A549 (cell line): ENCODE results near the gene NEK7. TPM values are rescaled to one million over a fixed set of nuclear protein-coding genes. Genes with fewer than 3 reads are reported as not detected.

ENCODE experiments used
- ATAC-seq, 2 experiments: fragments of 200-7000 bp in 1 of 2; fragments of >200 bp in 1 of 2; cut with Nextera tagmentation in 1 of 2; cut with Tn5 transposase in 1 of 2; 3 replicates each; pipeline versions ENCODE4 v1.8.0 to v1.9.1; 2018 to 2020; ENCODE audit warnings: mild to moderate bottlenecking in 1 of 2, moderate library complexity in 1 of 2
- CTCF ChIA-PET: fragments of 300-600 bp; sonication (Branson Sonifier 250); formaldehyde crosslinking; extraction: SDS; loops from one replicate; lab custom pipeline; 2021; ENCODE audit warnings: antibody characterized with exemption, inconsistent platforms; lab: Yijun Ruan, JAX
- POLR2A ChIA-PET: fragments of 350-600 bp; formaldehyde crosslinking; extraction: SDS; loops from one replicate; lab custom pipeline; 2021; ENCODE audit warnings: antibody characterized with exemption, inconsistent platforms; lab: Yijun Ruan, JAX
- DNase-seq, 2 experiments: peaks; one replicate each; pipeline versions ENCODE4 v3.0.0 to v3.0.0-alpha.2; 2011 to 2016; ENCODE audit warnings: low read depth in 1 of 2, low spot score in 1 of 2
- FAIRE-seq: peaks from 2 replicates; lab custom pipeline; 2011; peaks lifted over from hg19 to GRCh38; lab: Jason Lieb, UNC
- H3K27ac ChIP-seq, 2 experiments: fragments of >200 bp; sonication (Bioruptor Twin); formaldehyde crosslinking; 3 replicates each; pipeline ENCODE4 v1.5.1; 2016 to 2017
- H3K4me1 ChIP-seq: fragments of >200 bp; sonication (Bioruptor Twin); formaldehyde crosslinking; 3 replicates; pipeline ENCODE4 v1.6.1; 2016
- H3K4me2 ChIP-seq: fragments of >200 bp; sonication (Bioruptor Twin); formaldehyde crosslinking; 3 replicates; pipeline ENCODE4 v1.6.1; 2016
- H3K4me3 ChIP-seq: fragments of >200 bp; sonication (Bioruptor Twin); formaldehyde crosslinking; 3 replicates; pipeline ENCODE4 v1.5.1; 2016
- H3K9me3 ChIP-seq: fragments of >200 bp; sonication (Bioruptor Twin); formaldehyde crosslinking; 3 replicates; pipeline ENCODE4 v1.6.1; 2016
- ATOH8 ChIP-seq: fragments of 250-450 bp; sonication (Bioruptor Pico); IDR thresholded peaks from 2 replicates; pipeline ENCODE4 v1.5.0; 2020; ENCODE audit warnings: low read depth, mild to moderate bottlenecking, moderate library complexity
- BHLHE40 ChIP-seq: IDR thresholded peaks from 2 replicates; pipeline ENCODE4 v1.6.1; 2012; ENCODE audit warnings: low read depth, low read length, inconsistent platforms
- CHD2 ChIP-seq: fragments of 150-350 bp; IDR thresholded peaks from 2 replicates; pipeline ENCODE4 v1.6.1; 2014; ENCODE audit warnings: low read length; ENCODE audit not compliant: partially characterized antibody
- CHD4 ChIP-seq: fragments of 200-600 bp; sonication (generic); IDR thresholded peaks from 2 replicates; pipeline ENCODE4 v1.6.1; 2016; ENCODE audit warnings: antibody characterized with exemption, mild to moderate bottlenecking, borderline replicate concordance
- EHF ChIP-seq: fragments of 250-450 bp; sonication (Bioruptor Pico); IDR thresholded peaks from 2 replicates; pipeline ENCODE4 v1.5.0; 2020; ENCODE audit warnings: mild to moderate bottlenecking
- EHMT2 ChIP-seq: fragments of 200-600 bp; sonication (generic); IDR thresholded peaks from 2 replicates; pipeline ENCODE4 v1.6.1; 2016; ENCODE audit warnings: antibody characterized with exemption, low read depth, mild to moderate bottlenecking, moderate library complexity
- ELK1 ChIP-seq: fragments of 150-350 bp; IDR thresholded peaks from 2 replicates; pipeline ENCODE4 v1.6.1; 2014; ENCODE audit warnings: low read depth, mild to moderate bottlenecking, low read length
- EP300 ChIP-seq, 2 experiments: fragments of >200 bp; sonication (Bioruptor Twin); formaldehyde crosslinking; IDR thresholded peaks; 2 replicates in 1 of 2; 3 replicates in 1 of 2; pipeline ENCODE4 v1.6.1; 2016 to 2017
- ESRRA ChIP-seq: fragments of 150-350 bp; IDR thresholded peaks from 2 replicates; pipeline ENCODE4 v1.6.1; 2014; ENCODE audit warnings: mild to moderate bottlenecking, low read length, borderline replicate concordance
- FOSB ChIP-seq: fragments of 250-450 bp; sonication (Bioruptor Pico); IDR thresholded peaks from 2 replicates; pipeline ENCODE4 v1.5.0; 2020; ENCODE audit warnings: mild to moderate bottlenecking, moderate library complexity
- FOSL2 ChIP-seq, 2 experiments: fragments of 450-650 bp in 1 of 2; fragments of >200 bp in 1 of 2; sonication (Bioruptor Twin) in 1 of 2; formaldehyde crosslinking; IDR thresholded peaks; 2 replicates each; pipeline versions ENCODE4 v1.5.0 to v1.6.1; 2016 to 2020; ENCODE audit warnings: mild to moderate bottlenecking in 1 of 2, moderate library complexity in 1 of 2
- HEYL ChIP-seq: fragments of 250-450 bp; sonication (Bioruptor Pico); IDR thresholded peaks from 2 replicates; pipeline ENCODE4 v1.8.0; 2021; ENCODE audit warnings: mild to moderate bottlenecking, moderate library complexity
- HOXA7 ChIP-seq: fragments of 250-450 bp; sonication (Bioruptor Pico); IDR thresholded peaks from 2 replicates; pipeline ENCODE4 v1.5.0; 2020; ENCODE audit warnings: mild to moderate bottlenecking, moderate library complexity
- HOXB5 ChIP-seq: fragments of 250-450 bp; sonication (Bioruptor Pico); IDR thresholded peaks from 2 replicates; pipeline ENCODE4 v1.5.0; 2020; ENCODE audit warnings: mild to moderate bottlenecking, moderate library complexity
- JUN ChIP-seq, 2 experiments: fragments of >200 bp; sonication (Bioruptor Twin); formaldehyde crosslinking; IDR thresholded peaks; 2 replicates in 1 of 2; 3 replicates in 1 of 2; pipeline ENCODE4 v1.6.1; 2016 to 2017
- KDM5A ChIP-seq: fragments of 200-600 bp; sonication (generic); IDR thresholded peaks from 2 replicates; pipeline ENCODE4 v1.6.1; 2016; ENCODE audit warnings: antibody characterized with exemption, mild to moderate bottlenecking
- NPAS2 ChIP-seq: fragments of 250-450 bp; sonication (Bioruptor Pico); IDR thresholded peaks from 2 replicates; pipeline ENCODE4 v1.8.0; 2022; ENCODE audit warnings: mild to moderate bottlenecking, moderate library complexity, borderline replicate concordance
- NR3C1 ChIP-seq: fragments of >200 bp; sonication (Bioruptor Twin); formaldehyde crosslinking; IDR thresholded peaks from 3 replicates; pipeline ENCODE4 v1.6.1; 2017
- PBX3 ChIP-seq: IDR thresholded peaks from 2 replicates; pipeline ENCODE4 v1.6.1; 2012
- POLR2AphosphoS2 ChIP-seq: conservative IDR thresholded peaks from 2 replicates; pipeline ENCODE4 v1.6.1; 2012; ENCODE audit warnings: low read length, improper control_type of control experiment, inconsistent platforms
- RAD21 ChIP-seq, 2 experiments: fragments of >200 bp in 1 of 2; sonication (Bioruptor Twin) in 1 of 2; formaldehyde crosslinking in 1 of 2; IDR thresholded peaks in 1 of 2; conservative IDR thresholded peaks in 1 of 2; 2 replicates in 1 of 2; 3 replicates in 1 of 2; pipeline ENCODE4 v1.6.1; 2012 to 2018; ENCODE audit warnings: inconsistent platforms in 1 of 2
- RNF2 ChIP-seq: fragments of 200-600 bp; sonication (generic); IDR thresholded peaks from 2 replicates; pipeline ENCODE4 v1.6.1; 2016; ENCODE audit warnings: low read depth, mild to moderate bottlenecking, antibody characterized with exemption, moderate library complexity, borderline replicate concordance
- USF2 ChIP-seq: fragments of 450-650 bp; IDR thresholded peaks from 2 replicates; pipeline ENCODE4 v1.6.1; 2014; ENCODE audit warnings: antibody characterized with exemption
- ZSCAN20 ChIP-seq: fragments of 250-450 bp; sonication (Bioruptor Pico); IDR thresholded peaks from 2 replicates; pipeline ENCODE4 v1.8.0; 2022; ENCODE audit warnings: mild to moderate bottlenecking, moderate library complexity
- WGBS: methylation state at CpG from one replicate; pipeline ENCODE4 v1.1.6; 2017; ENCODE audit errors: missing lambda C conversion rate; 5-methylcytosine and 5-hydroxymethylcytosine counted together
- polyA plus RNA-seq, 4 experiments: library from polyadenylated mRNA; depleted of rRNA in 3 of 4; stranded (reverse); fragments of >200 nt; fragmentation: RNase III in 1 of 4; extraction: RNeasy Plus Mini Kit Qiagen cat#74134 plus additional on column Dnase treatment in 1 of 4; gene quantifications; 2 replicates in 3 of 4; 3 replicates in 1 of 4; pipeline ENCODE4 v1.2.3, GENCODE V29; 2011 to 2017

Gene NEK7
- polyA plus RNA-seq, 2 of the 4 experiments (the other 2 are of a cell fraction), result 15.9 to 62.9 TPM

- CTCF ChIA-PET, result interaction anchor here (1.0 kb wide), 1 partner anchor 21 kb away, joined by 3 read pairs; no protein-coding TSS in a partner anchor
- POLR2A ChIA-PET, result no interaction called here
- no peak for TF ChIP-seq ESRRA
- TF ChIP-seq EHF (CRISPR knock-in tag), result no peak
- TF ChIP-seq JUN (IDR thresholded peaks at IDR 0.05), result no peak
- no peak for TF ChIP-seq CHD4
- TF ChIP-seq KDM5A, result no peak
- TF ChIP-seq FOSL2 (IDR thresholded peaks at IDR 0.05), result no peak
- TF ChIP-seq FOSL2 (CRISPR knock-in tag; IDR thresholded peaks at IDR 0.05), result no peak
- no peak for TF ChIP-seq USF2
- TF ChIP-seq RNF2, result no peak
- no peak for TF ChIP-seq NPAS2 (CRISPR knock-in tag)
- TF ChIP-seq EHMT2, result no peak
- TF ChIP-seq ZSCAN20 (CRISPR knock-in tag), result no peak
- no peak for TF ChIP-seq ATOH8 (CRISPR knock-in tag)
- TF ChIP-seq RAD21 (conservative IDR thresholded peaks at IDR 0.05 in 1 of 2, IDR thresholded peaks at IDR 0.05 in 1 of 2), result no peak
- no peak for TF ChIP-seq CHD2
- no peak for TF ChIP-seq NR3C1
- TF ChIP-seq FOSB (CRISPR knock-in tag), result no peak
- no peak for TF ChIP-seq ELK1
- DNase-seq (no peak), ATAC-seq (no peak), FAIRE-seq (no peak)
- H3K4me1 ChIP-seq, result peaks cover 21% of the 10 kb centered on the region
- no peak overlapping the region for H3K4me2 ChIP-seq
- no peaks in the 10 kb centered on the region for H3K9me3 ChIP-seq
- H3K4me3 ChIP-seq, result no peak overlapping the region
- H3K27ac ChIP-seq, result no peak overlapping the region
- 90% methylated on average over 1 of the region's 1 CpG for WGBS
Measured at GRCh38 chr1:198116069-198116468, 40.7 kb upstream of the NEK7 start.

GRCh38 chr1:198116469-198116868, 40.3 kb upstream of the NEK7 start:
- WGBS, result 83% methylated on average over 5 of the region's 5 CpGs
- DNase-seq (no peak), FAIRE-seq (no peak), ATAC-seq (no peak)
- no peak overlapping the region for H3K4me3 ChIP-seq
- H3K4me1 ChIP-seq, result peaks cover 25% of the 10 kb centered on the region
- no peak for TF ChIP-seq HOXA7
- TF ChIP-seq EP300 (IDR thresholded peaks at IDR 0.05), result no peak
- no peak for TF ChIP-seq ESRRA
- no peak for TF ChIP-seq PBX3
- TF ChIP-seq JUN (IDR thresholded peaks at IDR 0.05), result no peak
- TF ChIP-seq HEYL (CRISPR knock-in tag), result no peak
- TF ChIP-seq HOXB5 (CRISPR knock-in tag), result no peak
- TF ChIP-seq POLR2AphosphoS2, result no peak
- TF ChIP-seq BHLHE40, result no peak
- no peak overlapping the region for H3K4me2 ChIP-seq
- ChIA-PET CTCF (interaction anchor here (1.0 to 1.2 kb wide), 2 partner anchors 16 to 21 kb away, joined by 3 read pairs; no protein-coding TSS in a partner anchor), POLR2A (no interaction called here)
- no peaks in the 10 kb centered on the region for H3K9me3 ChIP-seq
- H3K27ac ChIP-seq, result no peak overlapping the region
